Activated naive CD8-positive, alpha-beta T cell treated with anti-CD3 and anti-CD28 coated beads, Interleukin-2, amount 50 U/mL, for 24 hours (primary cell): ENCODE data around the gene HMX1.

Experiments used
- ATAC-seq: fragments of 150-1000 bp; cut with Tn5 transposase; one replicate; pipeline ENCODE4 v1.10.0; 2021
- DNase-seq: peaks from one replicate; pipeline ENCODE4 v3.0.0; 2021
- H3K27ac Mint-ChIP-seq: one replicate; pipeline ENCODE4 v1.8.0; 2021; ENCODE audit warnings: mild to moderate bottlenecking, mixed read lengths
- H3K27me3 Mint-ChIP-seq: one replicate; pipeline ENCODE4 v1.8.0; 2021; ENCODE audit warnings: mixed read lengths
- H3K36me3 Mint-ChIP-seq: one replicate; pipeline ENCODE4 v1.8.0; 2021; ENCODE audit warnings: low read depth, mixed read lengths
- H3K4me1 Mint-ChIP-seq: one replicate; pipeline ENCODE4 v1.8.0; 2021; ENCODE audit warnings: mixed read lengths
- H3K4me3 Mint-ChIP-seq: one replicate; pipeline ENCODE4 v1.8.0; 2021; ENCODE audit warnings: mild to moderate bottlenecking, moderate library complexity, mixed read lengths
- H3K9me3 Mint-ChIP-seq: one replicate; pipeline ENCODE4 v1.8.0; 2021; ENCODE audit warnings: mixed read lengths

The HMX1 gene

GRCh38 chr4:8913121-8913857, 41.6 kb upstream of the HMX1 start:
- no peaks in the 10 kb centered on the region for H3K4me1 Mint-ChIP-seq
- no peaks in the 10 kb centered on the region for H3K36me3 Mint-ChIP-seq
- H3K9me3 Mint-ChIP-seq = no peaks in the 10 kb centered on the region
- H3K27ac Mint-ChIP-seq = no peak overlapping the region
- ATAC-seq = no peak
- DNase-seq = no peak
- no peaks in the 10 kb centered on the region for H3K27me3 Mint-ChIP-seq
- no peak overlapping the region for H3K4me3 Mint-ChIP-seq

DNA sequence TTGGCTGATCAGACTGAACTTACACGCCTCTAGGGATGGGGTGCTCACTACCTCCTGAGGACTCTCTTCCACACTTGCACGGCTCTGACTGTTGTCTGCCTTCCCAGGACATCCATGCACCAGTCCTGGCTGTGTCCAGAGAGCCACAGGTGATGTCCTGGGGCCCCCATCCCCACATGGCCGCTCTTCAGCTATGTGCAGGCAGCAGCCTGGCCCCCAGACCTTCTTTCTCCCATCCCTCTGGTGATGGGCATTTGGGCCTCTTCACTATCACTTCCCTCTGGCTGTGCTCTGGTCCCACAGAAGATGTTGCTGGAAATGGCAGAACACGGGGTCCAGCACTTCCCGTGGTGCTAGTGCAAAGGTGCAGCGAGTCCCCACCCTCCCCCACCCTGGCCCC, 40.9 kb upstream of the HMX1 start:
- H3K27ac Mint-ChIP-seq = no peak overlapping the region
- ATAC-seq (no peak), DNase-seq (no peak)
- H3K36me3 Mint-ChIP-seq = no peaks in the 10 kb centered on the region
- H3K4me1 Mint-ChIP-seq = no peaks in the 10 kb centered on the region
- H3K4me3 Mint-ChIP-seq = no peak overlapping the region
- no peaks in the 10 kb centered on the region for H3K27me3 Mint-ChIP-seq
- no peaks in the 10 kb centered on the region for H3K9me3 Mint-ChIP-seq

GRCh38 chr4:8912089-8912455, 40.4 kb upstream of the HMX1 start:
- no peaks in the 10 kb centered on the region for H3K9me3 Mint-ChIP-seq
- H3K27ac Mint-ChIP-seq = no peak overlapping the region
- no peak overlapping the region for H3K4me3 Mint-ChIP-seq
- no peaks in the 10 kb centered on the region for H3K27me3 Mint-ChIP-seq
- no peak for DNase-seq
- ATAC-seq = no peak
- H3K36me3 Mint-ChIP-seq = no peaks in the 10 kb centered on the region
- H3K4me1 Mint-ChIP-seq = no peaks in the 10 kb centered on the region

GRCh38 chr4:8911316-8912088, 39.9 kb upstream of the HMX1 start:
- no peak for DNase-seq
- ATAC-seq = no peak

GRCh38 chr4:8910822-8911315, 39.2 kb upstream of the HMX1 start:
- Mint-ChIP-seq H3K4me1 (no peaks in the 10 kb centered on the region), H3K27me3 (no peaks in the 10 kb centered on the region), H3K4me3 (no peak overlapping the region), H3K27ac (no peak overlapping the region), H3K36me3 (no peaks in the 10 kb centered on the region), H3K9me3 (no peaks in the 10 kb centered on the region)
- DNase-seq (no peak), ATAC-seq (no peak)

More at GRCh38 chr4:8911316-8912088, 39.9 kb upstream of the HMX1 start:
- Mint-ChIP-seq H3K27ac (no peak overlapping the region), H3K4me1 (no peaks in the 10 kb centered on the region), H3K36me3 (no peaks in the 10 kb centered on the region), H3K27me3 (no peaks in the 10 kb centered on the region), H3K9me3 (no peaks in the 10 kb centered on the region), H3K4me3 (no peak overlapping the region)

GRCh38 chr4:8910100-8910821, 38.6 kb upstream of the HMX1 start:
- Mint-ChIP-seq H3K27ac (no peak overlapping the region), H3K27me3 (no peaks in the 10 kb centered on the region), H3K4me1 (no peaks in the 10 kb centered on the region), H3K36me3 (no peaks in the 10 kb centered on the region), H3K9me3 (no peaks in the 10 kb centered on the region), H3K4me3 (no peak overlapping the region)
- DNase-seq (no peak), ATAC-seq (no peak)

- H3K27ac Mint-ChIP-seq = no peak overlapping the region
- no peak overlapping the region for H3K4me3 Mint-ChIP-seq
- H3K9me3 Mint-ChIP-seq = no peaks in the 10 kb centered on the region
- H3K4me1 Mint-ChIP-seq = no peaks in the 10 kb centered on the region
- H3K27me3 Mint-ChIP-seq = no peaks in the 10 kb centered on the region
- DNase-seq (no peak), ATAC-seq (no peak)
- H3K36me3 Mint-ChIP-seq = no peaks in the 10 kb centered on the region
These were observed 37.9 kb upstream of the HMX1 start for GRCh38 chr4:8909548-8909947.

DNA sequence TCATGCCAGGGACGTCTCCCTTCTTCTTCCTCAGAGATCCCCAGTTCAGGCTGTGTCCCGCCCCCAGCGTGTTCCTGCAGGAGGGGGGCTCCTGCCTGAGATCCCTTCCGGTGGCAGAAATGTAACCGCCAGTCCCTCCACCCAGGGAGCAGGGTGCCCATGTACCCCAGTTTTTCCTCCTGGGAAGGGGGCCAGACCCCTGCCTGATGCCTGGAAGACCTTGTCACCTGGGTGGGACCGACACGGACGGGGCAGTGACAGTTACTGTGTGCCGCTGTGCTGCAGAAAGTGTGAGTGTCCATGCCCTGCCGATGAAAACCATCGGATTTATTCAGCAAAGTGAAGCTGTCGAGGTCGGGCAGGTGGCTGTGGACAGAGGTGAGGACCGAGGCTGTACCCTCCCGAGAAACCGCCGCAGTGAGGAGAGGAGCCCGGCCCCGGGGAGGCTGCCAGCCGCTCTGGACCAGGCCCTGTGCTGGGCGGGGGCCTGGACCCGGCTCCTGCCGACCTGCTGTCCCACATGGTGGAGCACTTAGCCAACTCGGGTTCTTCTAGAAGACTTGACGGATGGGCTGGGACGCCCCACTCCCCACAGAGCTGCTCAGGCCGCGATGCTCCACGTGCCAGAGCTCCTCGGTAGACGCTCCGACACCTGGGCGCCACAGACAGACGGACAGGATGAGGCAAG, 36.7 kb upstream of the HMX1 start:
- H3K4me1 Mint-ChIP-seq = no peaks in the 10 kb centered on the region
- no peak for DNase-seq
- ATAC-seq = no peak
- H3K36me3 Mint-ChIP-seq = no peaks in the 10 kb centered on the region
- no peaks in the 10 kb centered on the region for H3K27me3 Mint-ChIP-seq
- no peak overlapping the region for H3K27ac Mint-ChIP-seq
- H3K9me3 Mint-ChIP-seq = no peaks in the 10 kb centered on the region
- no peak overlapping the region for H3K4me3 Mint-ChIP-seq

DNA sequence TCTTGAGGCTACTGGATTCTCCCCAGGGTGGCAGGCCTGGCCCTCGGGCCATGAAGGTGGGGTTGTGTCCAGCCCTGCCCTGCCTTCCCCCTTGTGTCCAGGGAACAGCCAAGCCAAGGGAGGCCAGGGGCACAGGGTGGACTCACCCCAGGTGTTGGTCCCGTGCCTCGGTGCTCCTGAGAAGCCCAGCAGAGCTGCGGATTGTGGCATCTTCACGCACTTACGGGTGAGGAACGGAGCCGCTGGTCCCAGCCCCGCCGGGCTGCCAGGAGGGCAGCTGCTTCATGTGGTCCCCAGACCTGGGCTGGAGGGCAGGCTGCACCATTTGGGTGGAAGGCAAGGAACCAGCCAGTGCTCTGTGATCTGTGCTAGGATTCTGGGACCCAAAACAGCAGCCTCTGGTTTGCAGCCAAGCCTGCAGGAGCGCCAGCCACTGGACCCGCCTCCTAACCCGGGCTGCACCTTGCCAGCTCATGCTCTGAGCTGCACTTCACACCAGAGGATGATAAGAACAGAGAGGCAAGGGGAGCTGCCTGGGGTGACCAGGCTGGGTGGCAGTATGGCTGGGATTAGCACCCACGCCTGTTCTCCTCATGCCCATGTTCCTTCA, 36.1 kb upstream of the HMX1 start:
- Mint-ChIP-seq H3K27me3 (no peaks in the 10 kb centered on the region), H3K27ac (no peak overlapping the region), H3K4me3 (no peak overlapping the region), H3K4me1 (no peaks in the 10 kb centered on the region), H3K9me3 (no peaks in the 10 kb centered on the region), H3K36me3 (no peaks in the 10 kb centered on the region)
- DNase-seq (no peak), ATAC-seq (no peak)

DNA sequence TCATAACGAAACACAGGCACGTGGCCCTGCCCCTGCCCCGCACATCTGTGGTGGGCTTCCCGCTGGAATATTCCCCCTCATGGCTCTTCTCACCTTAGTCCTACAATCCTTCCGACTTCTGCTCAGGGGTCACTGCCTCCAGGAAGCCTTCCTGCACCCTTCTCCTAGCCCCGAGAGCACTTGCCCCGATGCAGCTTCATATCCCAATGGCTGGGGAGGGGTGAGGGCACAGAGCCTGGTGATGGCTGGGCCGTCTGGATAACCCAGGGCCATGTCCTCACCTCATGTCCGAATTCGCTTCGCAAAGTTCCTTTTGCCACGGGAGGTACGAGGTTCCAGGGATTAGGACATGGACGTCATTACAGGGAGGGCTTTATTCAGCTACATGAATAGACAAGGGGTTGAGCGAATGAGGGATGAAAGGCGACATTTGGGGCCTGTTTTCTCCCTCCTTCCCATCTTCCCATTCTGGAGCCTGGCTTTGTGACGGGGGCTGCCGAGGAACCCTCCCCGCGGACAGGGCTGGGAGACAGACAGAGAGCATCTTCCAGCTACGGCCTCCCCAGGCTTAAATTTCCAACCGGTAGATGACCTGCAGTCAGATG, 35.5 kb upstream of the HMX1 start:
- Mint-ChIP-seq H3K27ac (no peak overlapping the region), H3K27me3 (no peaks in the 10 kb centered on the region), H3K4me1 (no peaks in the 10 kb centered on the region), H3K9me3 (peaks cover under 1% of the 10 kb centered on the region), H3K36me3 (no peaks in the 10 kb centered on the region), H3K4me3 (no peak overlapping the region)
- ATAC-seq = no peak
- DNase-seq = no peak

DNA sequence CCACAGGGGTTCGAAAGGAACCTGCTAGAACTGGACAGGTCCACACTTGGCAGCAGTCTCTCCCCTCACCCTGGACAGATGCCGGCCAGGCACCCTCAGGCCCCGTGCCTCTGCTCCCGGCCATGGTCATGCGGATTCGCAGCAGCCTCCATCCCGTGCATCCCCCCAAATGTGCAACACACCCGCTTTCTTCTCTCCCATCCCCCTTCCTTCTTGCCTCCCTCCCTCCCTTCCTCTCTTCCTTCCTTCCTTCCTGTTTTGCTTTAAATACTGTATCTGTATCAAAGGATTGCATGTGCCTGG, 35.0 kb upstream of the HMX1 start:
- no peaks in the 10 kb centered on the region for H3K36me3 Mint-ChIP-seq
- no peaks in the 10 kb centered on the region for H3K4me1 Mint-ChIP-seq
- ATAC-seq = no peak

DNA sequence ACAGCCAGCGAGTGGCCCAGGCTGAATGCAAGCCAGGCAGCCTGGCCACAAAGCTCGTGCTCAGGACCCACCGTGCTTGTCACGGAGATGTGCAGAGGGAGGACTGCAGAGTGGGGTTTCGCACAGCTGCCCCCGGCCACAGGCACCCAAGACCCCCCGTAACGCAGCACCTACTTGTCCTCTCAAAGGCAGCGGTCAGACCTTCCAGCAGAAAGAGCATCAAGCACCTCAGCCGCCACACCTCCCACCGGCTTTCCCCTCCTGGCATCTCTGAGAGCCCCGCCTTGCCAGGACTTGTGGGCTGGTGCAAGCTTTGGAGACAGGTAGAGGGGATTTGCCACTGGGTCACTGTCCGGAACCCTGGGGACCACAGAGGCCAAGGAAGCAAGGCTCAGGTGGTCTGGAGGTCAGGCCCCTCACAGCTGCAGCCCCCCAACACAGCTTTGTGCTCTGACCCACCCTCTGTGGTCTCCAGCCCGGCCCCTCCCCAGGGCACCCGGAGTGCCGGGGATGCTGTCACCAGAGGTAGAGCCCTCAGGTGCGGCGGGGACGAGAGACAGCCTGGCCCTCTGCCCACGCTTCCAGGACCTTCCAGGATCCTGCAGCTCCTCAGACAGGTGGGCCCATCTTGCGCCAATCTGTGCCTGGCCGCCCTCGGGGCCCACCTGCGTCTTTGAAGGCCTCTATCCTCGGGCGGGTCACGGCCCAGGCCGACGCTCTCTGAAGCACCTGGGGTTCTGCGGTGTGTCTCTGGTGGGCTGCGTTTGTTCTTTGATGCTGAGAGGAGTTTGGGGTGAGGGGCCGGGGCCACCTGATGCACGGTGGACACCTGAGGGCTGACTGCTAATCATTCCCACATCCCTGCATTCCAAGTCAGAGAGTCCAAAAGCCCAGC, 34.4 kb upstream of the HMX1 start:
- H3K27me3 Mint-ChIP-seq = no peaks in the 10 kb centered on the region
- ATAC-seq = no peak

More for the DNA sequence above, 35.0 kb upstream of the HMX1 start:
- H3K27me3 Mint-ChIP-seq = no peaks in the 10 kb centered on the region
- DNase-seq = no peak
- peaks cover 6% of the 10 kb centered on the region for H3K9me3 Mint-ChIP-seq
- no peak overlapping the region for H3K27ac Mint-ChIP-seq
- no peak overlapping the region for H3K4me3 Mint-ChIP-seq

DNA sequence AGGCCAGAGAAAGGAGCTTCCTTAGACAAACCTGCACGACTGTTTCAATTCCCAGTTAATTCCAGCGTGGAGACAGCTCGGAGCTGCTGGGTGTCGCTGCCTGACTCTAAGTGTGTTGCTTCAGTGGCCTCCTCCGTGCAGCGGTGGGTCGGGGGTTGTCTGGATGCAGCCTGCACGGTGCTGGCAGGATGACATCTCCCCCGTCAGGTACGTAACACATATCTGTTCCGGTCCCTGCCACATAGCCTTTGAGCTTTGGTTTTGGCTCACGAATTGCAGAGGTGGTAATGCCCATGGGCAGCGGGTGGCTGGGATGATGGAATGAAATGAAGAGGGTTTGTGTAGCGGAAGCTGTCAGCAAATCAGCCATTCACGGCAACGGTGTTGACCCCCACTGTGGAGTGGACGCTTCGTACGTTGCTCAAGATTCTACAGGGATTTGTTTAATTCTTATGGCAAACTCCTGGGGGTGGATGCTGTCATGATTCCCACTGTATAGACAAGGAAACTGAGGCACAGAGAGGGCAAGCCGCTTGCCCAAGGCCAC, 33.7 kb upstream of the HMX1 start:
- Mint-ChIP-seq H3K4me1 (no peaks in the 10 kb centered on the region), H3K36me3 (no peaks in the 10 kb centered on the region), H3K27me3 (no peaks in the 10 kb centered on the region), H3K27ac (no peak overlapping the region), H3K4me3 (no peak overlapping the region), H3K9me3 (peaks cover 9% of the 10 kb centered on the region)
- no peak for ATAC-seq
- no peak for DNase-seq

More for the DNA sequence above, 34.4 kb upstream of the HMX1 start:
- Mint-ChIP-seq H3K27ac (no peak overlapping the region), H3K4me1 (no peaks in the 10 kb centered on the region), H3K4me3 (no peak overlapping the region), H3K9me3 (peaks cover 9% of the 10 kb centered on the region), H3K36me3 (no peaks in the 10 kb centered on the region)
- DNase-seq = no peak
